HFFc6 (cell line): ENCODE data around the gene AIFM3. TPM values are rescaled to one million over a fixed set of nuclear protein-coding genes. Genes with fewer than 3 reads are reported as not detected.
"Not testable (repeated sequence)": the region's sequence is repeated elsewhere in the genome, so short reads cannot be mapped to it uniquely, and the experiment has no call there.

Experiments used
- DNase-seq: peaks from one replicate; pipeline ENCODE4 v3.0.0-alpha.2; 2018
- H3K27ac Mint-ChIP-seq: 2 replicates; pipeline ENCODE4 v1.8.0; 2020; ENCODE audit warnings: mild to moderate bottlenecking, mixed read lengths
- H3K27me3 Mint-ChIP-seq: 2 replicates; pipeline ENCODE4 v1.8.0; 2021; ENCODE audit warnings: mild to moderate bottlenecking, moderate library complexity, mixed read lengths; ENCODE audit not compliant: insufficient read depth
- H3K36me3 Mint-ChIP-seq: 2 replicates; pipeline ENCODE4 v1.8.0; 2021; ENCODE audit warnings: low read depth, mixed read lengths
- H3K4me1 Mint-ChIP-seq: 2 replicates; pipeline ENCODE4 v1.8.0; 2020; ENCODE audit warnings: low read depth, mixed read lengths
- H3K4me3 Mint-ChIP-seq: 2 replicates; pipeline ENCODE4 v1.8.0; 2020; ENCODE audit warnings: mild to moderate bottlenecking, moderate library complexity, mixed read lengths
- H3K9me3 Mint-ChIP-seq: 2 replicates; pipeline ENCODE4 v1.8.0; 2020; ENCODE audit warnings: mild to moderate bottlenecking, mixed read lengths
- total RNA-seq, 6 experiments: library from RNA; stranded (reverse); fragmentation: NEBNext Ultra II Directional; extraction: Animal tissue kit (Norgen Biotek cat#: 25700); gene quantifications; 2 replicates in 1 of 6; 3 replicates in 5 of 6; pipeline ENCODE4 v1.2.3, GENCODE V29; 2021
- TF ChIP-seq, protein P1 (sequence below): fragments of 200-600 bp; sonication (generic); IDR thresholded peaks from 2 replicates; pipeline ENCODE4 v1.5.0; 2021; ENCODE audit warnings: antibody characterized with exemption, mild to moderate bottlenecking

Gene AIFM3
- total RNA-seq, 6 experiments from 2014 or later = 0.15 to 0.51 (median 0.31) TPM; not detected in 3

DNA sequence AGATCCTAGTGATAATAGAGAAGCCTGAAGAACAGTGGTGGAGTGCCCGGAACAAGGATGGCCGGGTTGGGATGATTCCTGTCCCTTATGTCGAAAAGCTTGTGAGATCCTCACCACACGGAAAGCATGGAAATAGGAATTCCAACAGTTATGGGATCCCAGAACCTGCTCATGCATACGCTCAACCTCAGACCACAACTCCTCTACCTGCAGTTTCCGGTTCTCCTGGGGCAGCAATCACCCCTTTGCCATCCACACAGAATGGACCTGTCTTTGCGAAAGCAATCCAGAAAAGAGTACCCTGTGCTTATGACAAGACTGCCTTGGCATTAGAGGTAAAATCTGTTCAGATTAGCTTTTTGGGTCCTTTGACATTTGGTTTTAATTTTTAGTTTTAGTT, 33.1 kb upstream of the AIFM3 start:
- peaks cover 11% of the 10 kb centered on the region for H3K36me3 Mint-ChIP-seq
- no peak for DNase-seq
- no peaks in the 10 kb centered on the region for H3K9me3 Mint-ChIP-seq
- no peak overlapping the region for H3K4me3 Mint-ChIP-seq
- TF ChIP-seq, protein P1, sequence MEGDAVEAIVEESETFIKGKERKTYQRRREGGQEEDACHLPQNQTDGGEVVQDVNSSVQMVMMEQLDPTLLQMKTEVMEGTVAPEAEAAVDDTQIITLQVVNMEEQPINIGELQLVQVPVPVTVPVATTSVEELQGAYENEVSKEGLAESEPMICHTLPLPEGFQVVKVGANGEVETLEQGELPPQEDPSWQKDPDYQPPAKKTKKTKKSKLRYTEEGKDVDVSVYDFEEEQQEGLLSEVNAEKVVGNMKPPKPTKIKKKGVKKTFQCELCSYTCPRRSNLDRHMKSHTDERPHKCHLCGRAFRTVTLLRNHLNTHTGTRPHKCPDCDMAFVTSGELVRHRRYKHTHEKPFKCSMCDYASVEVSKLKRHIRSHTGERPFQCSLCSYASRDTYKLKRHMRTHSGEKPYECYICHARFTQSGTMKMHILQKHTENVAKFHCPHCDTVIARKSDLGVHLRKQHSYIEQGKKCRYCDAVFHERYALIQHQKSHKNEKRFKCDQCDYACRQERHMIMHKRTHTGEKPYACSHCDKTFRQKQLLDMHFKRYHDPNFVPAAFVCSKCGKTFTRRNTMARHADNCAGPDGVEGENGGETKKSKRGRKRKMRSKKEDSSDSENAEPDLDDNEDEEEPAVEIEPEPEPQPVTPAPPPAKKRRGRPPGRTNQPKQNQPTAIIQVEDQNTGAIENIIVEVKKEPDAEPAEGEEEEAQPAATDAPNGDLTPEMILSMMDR = no peak
- peaks cover 19% of the 10 kb centered on the region for H3K4me1 Mint-ChIP-seq
- no peaks in the 10 kb centered on the region for H3K27me3 Mint-ChIP-seq
- no peak overlapping the region for H3K27ac Mint-ChIP-seq

DNA sequence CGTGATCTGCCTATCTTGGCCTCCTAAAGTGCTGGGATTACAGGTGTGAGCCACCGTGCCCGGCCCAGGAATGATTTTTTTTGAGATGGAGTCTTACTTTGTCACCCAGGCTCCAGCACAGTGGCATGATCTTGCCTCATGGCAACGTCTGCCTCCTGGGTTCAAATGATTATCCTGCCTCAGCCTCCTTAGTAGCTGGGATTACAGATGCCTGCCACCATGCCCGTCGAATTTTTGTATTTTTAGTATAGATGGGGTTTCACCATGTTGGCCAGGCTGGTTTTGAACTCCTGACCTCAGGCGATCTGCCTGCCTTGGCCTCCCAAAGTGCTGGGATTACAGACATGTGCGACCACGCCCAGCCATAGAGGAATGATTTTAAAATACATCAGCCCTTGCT, 32.0 kb upstream of the AIFM3 start:
- H3K27me3 Mint-ChIP-seq = not testable (repeated sequence)

GRCh38 chr22:20935780-20936539, 31.1 kb upstream of the AIFM3 start:
- not testable (repeated sequence) for H3K27ac Mint-ChIP-seq, DNase-seq, H3K27me3 Mint-ChIP-seq, H3K9me3 Mint-ChIP-seq, H3K4me3 Mint-ChIP-seq
- peaks cover 17% of the 10 kb centered on the region for H3K36me3 Mint-ChIP-seq
- H3K4me1 Mint-ChIP-seq = peaks cover 37% of the 10 kb centered on the region

More for the DNA sequence above, 32.0 kb upstream of the AIFM3 start:
- H3K27ac Mint-ChIP-seq, H3K9me3 Mint-ChIP-seq, DNase-seq, H3K4me3 Mint-ChIP-seq: not testable (repeated sequence)
- Mint-ChIP-seq H3K4me1 (peaks cover 28% of the 10 kb centered on the region), H3K36me3 (peaks cover 12% of the 10 kb centered on the region)

DNA sequence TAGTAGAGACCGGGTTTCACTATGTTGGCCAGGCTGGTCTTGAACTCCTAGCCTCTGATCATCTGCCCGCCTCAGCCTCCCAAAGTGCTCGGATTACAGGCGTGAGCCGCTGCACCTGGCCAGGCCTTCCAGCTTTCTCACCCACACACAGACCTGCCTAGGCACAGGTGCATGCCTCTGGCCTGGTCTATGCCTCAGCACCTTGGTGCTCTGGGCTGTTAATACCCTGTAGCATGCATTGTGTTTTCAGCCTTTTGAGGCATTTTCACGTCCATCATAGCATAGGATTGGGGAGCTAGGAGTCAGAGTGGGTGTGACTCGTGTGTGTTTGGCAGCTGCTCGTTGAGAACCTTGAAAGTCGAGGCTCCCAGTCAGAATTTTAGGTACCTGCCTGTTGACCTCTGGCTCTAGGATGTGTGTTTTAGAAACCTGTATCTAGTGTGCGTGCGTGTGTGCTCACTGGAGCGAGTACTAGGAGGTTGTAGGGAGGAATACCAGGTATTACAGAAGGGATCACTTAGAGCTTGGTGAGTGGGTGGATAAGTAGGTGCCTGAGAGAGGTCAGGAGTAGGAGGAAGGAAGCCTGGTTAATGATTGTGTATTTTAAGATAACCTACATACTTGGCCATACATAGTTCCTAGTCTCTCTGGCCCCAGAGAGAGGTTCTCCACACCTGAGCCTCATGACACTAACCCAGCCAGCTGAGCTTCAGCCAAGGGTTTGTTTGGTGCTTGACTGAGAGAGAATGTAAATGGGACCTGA, 29.8 kb upstream of the AIFM3 start:
- no peak for DNase-seq
- H3K4me1 Mint-ChIP-seq = peaks cover 45% of the 10 kb centered on the region
- no peaks in the 10 kb centered on the region; the same call in 1 of the 2 replicates for H3K27me3 Mint-ChIP-seq
- H3K27ac Mint-ChIP-seq = no peak overlapping the region
- TF ChIP-seq, protein P1 = no peak
- H3K4me3 Mint-ChIP-seq = no peak overlapping the region; the same call in 1 of the 2 replicates
- H3K9me3 Mint-ChIP-seq = no peaks in the 10 kb centered on the region
- peaks cover 17% of the 10 kb centered on the region for H3K36me3 Mint-ChIP-seq

- no peak overlapping the region for H3K4me3 Mint-ChIP-seq
- no peaks in the 10 kb centered on the region for H3K9me3 Mint-ChIP-seq
These were observed 29.0 kb upstream of the AIFM3 start for GRCh38 chr22:20937794-20938671.

DNA sequence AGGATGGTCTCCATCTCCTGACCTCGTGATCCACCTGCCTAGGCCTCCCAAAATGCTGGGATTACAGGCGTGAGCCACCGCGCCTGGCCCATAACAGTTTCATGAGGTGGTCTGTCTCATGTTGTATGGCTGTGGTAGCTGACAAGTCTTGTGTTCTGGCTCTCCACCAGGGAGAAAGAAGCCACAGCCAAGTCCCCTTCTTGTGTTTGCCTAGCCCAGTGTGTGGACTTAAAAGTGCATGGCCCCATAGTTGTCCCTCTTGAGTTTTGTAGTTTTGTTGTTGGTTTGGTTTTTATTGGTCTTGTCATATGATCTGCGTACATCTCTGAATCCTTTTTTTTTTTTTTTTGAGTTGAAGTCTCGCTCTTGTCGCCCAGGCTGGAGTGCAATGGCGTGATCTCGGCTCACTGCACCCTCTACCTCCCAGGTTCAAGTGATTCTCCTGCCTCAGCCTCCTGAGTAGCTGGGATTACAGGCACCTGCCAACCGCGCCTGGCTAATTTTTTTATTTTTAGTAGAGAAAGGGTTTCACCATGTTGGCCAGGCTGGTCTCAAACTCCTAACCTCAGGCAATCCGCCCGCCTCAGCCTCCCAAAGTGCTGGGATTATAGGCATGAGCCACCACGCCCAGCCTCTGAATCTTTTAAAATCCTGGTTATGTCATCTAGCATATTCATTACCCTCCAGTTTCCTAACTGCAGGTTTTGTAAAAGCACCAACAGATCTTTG, 27.4 kb upstream of the AIFM3 start:
- not testable (repeated sequence) for H3K27me3 Mint-ChIP-seq, H3K9me3 Mint-ChIP-seq, H3K36me3 Mint-ChIP-seq, H3K4me3 Mint-ChIP-seq, DNase-seq
- H3K4me1 Mint-ChIP-seq = peaks cover 53% of the 10 kb centered on the region
- H3K27ac Mint-ChIP-seq = peak overlapping the region; percentile 52; the same call in 1 of the 2 replicates

More at GRCh38 chr22:20937794-20938671, 29.0 kb upstream of the AIFM3 start:
- TF ChIP-seq, protein P1 = no peak
- no peak overlapping the region for H3K27ac Mint-ChIP-seq
- H3K36me3 Mint-ChIP-seq = peaks cover 17% of the 10 kb centered on the region
- H3K27me3 Mint-ChIP-seq = no peaks in the 10 kb centered on the region; the same call in 1 of the 2 replicates
- DNase-seq = no peak
- peaks cover 47% of the 10 kb centered on the region for H3K4me1 Mint-ChIP-seq
